K562 (cell line): ENCODE data around the gene ERMN. TPM values are rescaled to one million over a fixed set of nuclear protein-coding genes. Genes with fewer than 3 reads are reported as not detected.

ENCODE experiments used
- ARID1B ChIP-seq: fragments of 450-650 bp; IDR thresholded peaks from 2 replicates; pipeline ENCODE4 v1.6.1; 2016; ENCODE audit warnings: antibody characterized with exemption, mild to moderate bottlenecking, inconsistent platforms
- E2F3 ChIP-seq: fragments of 250-450 bp; sonication (Bioruptor Pico); IDR thresholded peaks from 2 replicates; pipeline ENCODE4 v1.4.0; 2020; ENCODE audit warnings: mild to moderate bottlenecking
- ILF3 ChIP-seq: fragments of 450-650 bp; IDR thresholded peaks from 2 replicates; pipeline ENCODE4 v1.6.1; 2018; ENCODE audit warnings: antibody characterized with exemption, mild to moderate bottlenecking, moderate library complexity, borderline replicate concordance
- JUN ChIP-seq, 2 experiments: sonication (generic) in 1 of 2; formaldehyde crosslinking in 1 of 2; IDR thresholded peaks; 2 replicates each; pipeline versions ENCODE4 v1.6.1 to v1.8.0; 2012 to 2022; ENCODE audit warnings: borderline replicate concordance in 2 of 2, mild to moderate bottlenecking in 2 of 2, improper control_type of control experiment in 1 of 2, low read depth in 1 of 2, low read length in 1 of 2, missing genetic modification reagents in 1 of 2
- MAFK ChIP-seq: IDR thresholded peaks from 2 replicates; pipeline ENCODE4 v1.6.1; 2011; ENCODE audit warnings: low read length, improper control_type of control experiment
- NBN ChIP-seq: fragments of 450-650 bp; IDR thresholded peaks from 2 replicates; pipeline ENCODE4 v1.6.1; 2016; ENCODE audit warnings: low read depth, mild to moderate bottlenecking
- PHF8 ChIP-seq: fragments of 200-600 bp; sonication (generic); IDR thresholded peaks from 2 replicates; pipeline ENCODE4 v1.6.1; 2012; ENCODE audit warnings: mixed run types, mild to moderate bottlenecking, inconsistent platforms, low read length, moderate library complexity, borderline replicate concordance
- SMARCB1 ChIP-seq: IDR thresholded peaks from 2 replicates; pipeline ENCODE4 v1.6.1; 2011; ENCODE audit warnings: improper control_type of control experiment, low read depth; ENCODE audit not compliant: insufficient read length
- SPI1 ChIP-seq: IDR thresholded peaks from 2 replicates; pipeline ENCODE4 v1.6.1; 2011; ENCODE audit warnings: low read depth, low read length, control low read depth, borderline replicate concordance
- TFE3 ChIP-seq: fragments of 450-650 bp; formaldehyde crosslinking; IDR thresholded peaks from 2 replicates; pipeline ENCODE4 v1.4.0; 2020; ENCODE audit warnings: mild to moderate bottlenecking, mixed read lengths
- ZNF174 ChIP-seq: fragments of 250-450 bp; sonication (Bioruptor Pico); IDR thresholded peaks from 2 replicates; pipeline ENCODE4 v1.4.0; 2020; ENCODE audit warnings: mild to moderate bottlenecking
- ZNF184 ChIP-seq: sonication (generic); formaldehyde crosslinking; IDR thresholded peaks from 2 replicates; pipeline ENCODE4 v1.5.0; 2020; ENCODE audit warnings: missing genetic modification reagents
- ZNF589 ChIP-seq: fragments of 200-800 bp; sonication (Bioruptor generic); IDR thresholded peaks from 2 replicates; pipeline ENCODE4 v1.6.1; 2016; ENCODE audit warnings: low read depth, missing genetic modification characterization, missing compliant biosample characterization
- polyA plus RNA-seq, 8 experiments: library from polyadenylated mRNA; depleted of rRNA in 4 of 8; stranded (reverse) in 5 of 8; unstranded in 3 of 8; fragments of >200 nt; fragmentation: Nextera tagmentation in 2 of 8; fragmentation: Illumina TruSeq in 1 of 8; extraction: Ambion mirVana in 2 of 8; extraction: Trizol in 1 of 8; gene quantifications; 2 replicates each; pipeline versions ENCODE4 v1.2.1 to v1.2.3, GENCODE V29; 2011 to 2014; ENCODE audit warnings: inconsistent platforms in 1 of 8, missing spikeins in 1 of 8
- total RNA-seq, 7 experiments: library from RNA; depleted of rRNA in 6 of 7; stranded (reverse); fragments of >200 nt in 6 of 7; fragmentation: Illumina TruSeq in 2 of 7; extraction: Trizol in 2 of 7; gene quantifications; 2 replicates each; pipeline versions ENCODE4 v1.2.1 to v1.2.3, GENCODE V29; 2011 to 2021; ENCODE audit warnings: low replicate concordance in 1 of 7
- TF ChIP-seq, protein P1 (sequence below): fragments of 450-650 bp; IDR thresholded peaks from 2 replicates; pipeline ENCODE4 v1.6.1; 2016; ENCODE audit warnings: mild to moderate bottlenecking, moderate library complexity

The ERMN gene
- total and polyA plus RNA-seq, 9 of the 15 experiments (the other 6 are each of a cell fraction or from before 2014, with no cell fraction given) = 0.03 to 0.11 (median 0.05) TPM; not detected in 3

DNA sequence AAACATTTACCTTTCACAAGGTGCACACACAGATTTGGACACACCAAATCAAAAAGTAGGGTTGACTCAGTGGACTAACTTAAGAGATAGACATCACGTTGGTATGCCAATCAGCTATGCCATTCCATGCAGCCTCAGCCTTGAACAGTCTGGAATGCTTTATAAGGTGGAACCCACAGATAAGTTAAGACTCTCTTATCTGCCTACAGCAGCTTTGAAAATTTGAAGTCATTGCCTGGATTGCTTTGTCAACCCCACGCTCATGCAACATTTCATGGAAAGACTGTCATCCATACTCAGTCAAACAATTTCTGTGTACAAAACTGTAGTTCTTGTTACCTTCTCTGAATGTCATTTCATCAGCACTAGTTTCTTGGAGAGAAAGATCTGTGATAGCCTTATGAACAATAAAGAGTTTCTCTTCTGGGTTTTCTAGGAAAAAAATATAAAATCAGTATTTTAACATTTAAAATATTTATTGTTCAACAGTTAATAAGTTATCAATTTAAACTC, 1.2 kb downstream of the ERMN start (continued):
- TF ChIP-seq, protein P1, sequence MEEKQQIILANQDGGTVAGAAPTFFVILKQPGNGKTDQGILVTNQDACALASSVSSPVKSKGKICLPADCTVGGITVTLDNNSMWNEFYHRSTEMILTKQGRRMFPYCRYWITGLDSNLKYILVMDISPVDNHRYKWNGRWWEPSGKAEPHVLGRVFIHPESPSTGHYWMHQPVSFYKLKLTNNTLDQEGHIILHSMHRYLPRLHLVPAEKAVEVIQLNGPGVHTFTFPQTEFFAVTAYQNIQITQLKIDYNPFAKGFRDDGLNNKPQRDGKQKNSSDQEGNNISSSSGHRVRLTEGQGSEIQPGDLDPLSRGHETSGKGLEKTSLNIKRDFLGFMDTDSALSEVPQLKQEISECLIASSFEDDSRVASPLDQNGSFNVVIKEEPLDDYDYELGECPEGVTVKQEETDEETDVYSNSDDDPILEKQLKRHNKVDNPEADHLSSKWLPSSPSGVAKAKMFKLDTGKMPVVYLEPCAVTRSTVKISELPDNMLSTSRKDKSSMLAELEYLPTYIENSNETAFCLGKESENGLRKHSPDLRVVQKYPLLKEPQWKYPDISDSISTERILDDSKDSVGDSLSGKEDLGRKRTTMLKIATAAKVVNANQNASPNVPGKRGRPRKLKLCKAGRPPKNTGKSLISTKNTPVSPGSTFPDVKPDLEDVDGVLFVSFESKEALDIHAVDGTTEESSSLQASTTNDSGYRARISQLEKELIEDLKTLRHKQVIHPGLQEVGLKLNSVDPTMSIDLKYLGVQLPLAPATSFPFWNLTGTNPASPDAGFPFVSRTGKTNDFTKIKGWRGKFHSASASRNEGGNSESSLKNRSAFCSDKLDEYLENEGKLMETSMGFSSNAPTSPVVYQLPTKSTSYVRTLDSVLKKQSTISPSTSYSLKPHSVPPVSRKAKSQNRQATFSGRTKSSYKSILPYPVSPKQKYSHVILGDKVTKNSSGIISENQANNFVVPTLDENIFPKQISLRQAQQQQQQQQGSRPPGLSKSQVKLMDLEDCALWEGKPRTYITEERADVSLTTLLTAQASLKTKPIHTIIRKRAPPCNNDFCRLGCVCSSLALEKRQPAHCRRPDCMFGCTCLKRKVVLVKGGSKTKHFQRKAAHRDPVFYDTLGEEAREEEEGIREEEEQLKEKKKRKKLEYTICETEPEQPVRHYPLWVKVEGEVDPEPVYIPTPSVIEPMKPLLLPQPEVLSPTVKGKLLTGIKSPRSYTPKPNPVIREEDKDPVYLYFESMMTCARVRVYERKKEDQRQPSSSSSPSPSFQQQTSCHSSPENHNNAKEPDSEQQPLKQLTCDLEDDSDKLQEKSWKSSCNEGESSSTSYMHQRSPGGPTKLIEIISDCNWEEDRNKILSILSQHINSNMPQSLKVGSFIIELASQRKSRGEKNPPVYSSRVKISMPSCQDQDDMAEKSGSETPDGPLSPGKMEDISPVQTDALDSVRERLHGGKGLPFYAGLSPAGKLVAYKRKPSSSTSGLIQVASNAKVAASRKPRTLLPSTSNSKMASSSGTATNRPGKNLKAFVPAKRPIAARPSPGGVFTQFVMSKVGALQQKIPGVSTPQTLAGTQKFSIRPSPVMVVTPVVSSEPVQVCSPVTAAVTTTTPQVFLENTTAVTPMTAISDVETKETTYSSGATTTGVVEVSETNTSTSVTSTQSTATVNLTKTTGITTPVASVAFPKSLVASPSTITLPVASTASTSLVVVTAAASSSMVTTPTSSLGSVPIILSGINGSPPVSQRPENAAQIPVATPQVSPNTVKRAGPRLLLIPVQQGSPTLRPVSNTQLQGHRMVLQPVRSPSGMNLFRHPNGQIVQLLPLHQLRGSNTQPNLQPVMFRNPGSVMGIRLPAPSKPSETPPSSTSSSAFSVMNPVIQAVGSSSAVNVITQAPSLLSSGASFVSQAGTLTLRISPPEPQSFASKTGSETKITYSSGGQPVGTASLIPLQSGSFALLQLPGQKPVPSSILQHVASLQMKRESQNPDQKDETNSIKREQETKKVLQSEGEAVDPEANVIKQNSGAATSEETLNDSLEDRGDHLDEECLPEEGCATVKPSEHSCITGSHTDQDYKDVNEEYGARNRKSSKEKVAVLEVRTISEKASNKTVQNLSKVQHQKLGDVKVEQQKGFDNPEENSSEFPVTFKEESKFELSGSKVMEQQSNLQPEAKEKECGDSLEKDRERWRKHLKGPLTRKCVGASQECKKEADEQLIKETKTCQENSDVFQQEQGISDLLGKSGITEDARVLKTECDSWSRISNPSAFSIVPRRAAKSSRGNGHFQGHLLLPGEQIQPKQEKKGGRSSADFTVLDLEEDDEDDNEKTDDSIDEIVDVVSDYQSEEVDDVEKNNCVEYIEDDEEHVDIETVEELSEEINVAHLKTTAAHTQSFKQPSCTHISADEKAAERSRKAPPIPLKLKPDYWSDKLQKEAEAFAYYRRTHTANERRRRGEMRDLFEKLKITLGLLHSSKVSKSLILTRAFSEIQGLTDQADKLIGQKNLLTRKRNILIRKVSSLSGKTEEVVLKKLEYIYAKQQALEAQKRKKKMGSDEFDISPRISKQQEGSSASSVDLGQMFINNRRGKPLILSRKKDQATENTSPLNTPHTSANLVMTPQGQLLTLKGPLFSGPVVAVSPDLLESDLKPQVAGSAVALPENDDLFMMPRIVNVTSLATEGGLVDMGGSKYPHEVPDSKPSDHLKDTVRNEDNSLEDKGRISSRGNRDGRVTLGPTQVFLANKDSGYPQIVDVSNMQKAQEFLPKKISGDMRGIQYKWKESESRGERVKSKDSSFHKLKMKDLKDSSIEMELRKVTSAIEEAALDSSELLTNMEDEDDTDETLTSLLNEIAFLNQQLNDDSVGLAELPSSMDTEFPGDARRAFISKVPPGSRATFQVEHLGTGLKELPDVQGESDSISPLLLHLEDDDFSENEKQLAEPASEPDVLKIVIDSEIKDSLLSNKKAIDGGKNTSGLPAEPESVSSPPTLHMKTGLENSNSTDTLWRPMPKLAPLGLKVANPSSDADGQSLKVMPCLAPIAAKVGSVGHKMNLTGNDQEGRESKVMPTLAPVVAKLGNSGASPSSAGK = peak; percentile 16; the same call in 1 of the 2 replicates
- TF ChIP-seq JUN (IDR thresholded peaks at IDR 0.05; ENCODE audit: borderline replicate concordance, low read depth, low read length) (peak; percentile 92), JUN (CRISPR knock-in tag; IDR thresholded peaks at IDR 0.05; ENCODE audit: borderline replicate concordance) (no peak), ZNF589 (peak; percentile 98), NBN (peak; percentile 99), E2F3 (CRISPR knock-in tag) (peak; percentile 28; the same call in 1 of the 2 replicates), MAFK (peak; percentile 64; the same call in 1 of the 2 replicates), ZNF174 (CRISPR knock-in tag) (0 out of 2 replicates have a peak, but pooled peaks have one; percentile 33), ILF3 (peak; percentile 93; the same call in 1 of the 2 replicates), TFE3 (no peak; the same call in 1 of the 2 replicates), ZNF184 (CRISPR knock-in tag) (no peak), SMARCB1 (peak; percentile 71), PHF8 (no peak), SPI1 (no peak), ARID1B (peak; percentile 100)
